CD4-positive, alpha-beta T cell treated with Interferon gamma for 1 hour (primary cell): Measurements from ENCODE around the gene CPZ.
"Not testable (repeated sequence)": the region's sequence is repeated elsewhere in the genome, so short reads cannot be mapped to it uniquely, and the experiment has no call there.

Experiments used
- DNase-seq: peaks from one replicate; pipeline ENCODE4 v3.0.0-alpha.2; 2020

Gene CPZ

DNA sequence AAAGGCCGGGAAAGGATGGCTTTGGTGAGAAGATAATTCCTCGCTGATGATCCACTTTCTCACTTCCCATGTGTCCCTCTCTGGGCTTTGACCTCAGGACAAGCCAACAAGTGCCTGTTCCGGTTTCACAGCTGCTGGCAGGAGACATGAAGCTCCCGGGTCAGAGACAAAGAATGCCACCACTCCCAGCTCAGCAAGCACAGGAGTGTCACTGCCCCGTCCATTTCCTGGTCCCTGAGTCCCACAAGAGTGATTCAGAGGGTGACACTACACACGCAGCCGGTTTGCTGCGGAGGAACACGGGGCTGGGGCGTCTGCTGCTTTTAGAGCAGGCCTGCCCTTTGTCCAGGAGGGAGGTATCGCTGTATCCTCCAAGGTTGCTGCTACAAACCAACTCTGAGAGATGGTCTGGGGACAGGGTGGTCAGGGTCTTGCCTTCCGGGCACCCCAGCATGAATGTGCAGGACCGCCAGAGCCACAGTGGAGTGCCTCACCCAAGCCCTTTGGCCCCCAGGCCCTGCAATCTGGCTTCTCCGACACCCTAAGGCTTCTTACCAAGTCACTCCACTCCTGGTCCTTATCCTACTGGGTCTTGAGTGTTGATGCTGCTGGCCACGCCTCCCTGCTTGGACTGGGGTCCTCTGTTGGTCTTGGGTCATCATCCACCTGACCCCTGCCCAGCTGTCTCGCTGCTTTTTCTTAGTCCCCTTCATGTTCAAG lies 49.5 kb downstream of the CPZ start:
- no peak for DNase-seq

DNA sequence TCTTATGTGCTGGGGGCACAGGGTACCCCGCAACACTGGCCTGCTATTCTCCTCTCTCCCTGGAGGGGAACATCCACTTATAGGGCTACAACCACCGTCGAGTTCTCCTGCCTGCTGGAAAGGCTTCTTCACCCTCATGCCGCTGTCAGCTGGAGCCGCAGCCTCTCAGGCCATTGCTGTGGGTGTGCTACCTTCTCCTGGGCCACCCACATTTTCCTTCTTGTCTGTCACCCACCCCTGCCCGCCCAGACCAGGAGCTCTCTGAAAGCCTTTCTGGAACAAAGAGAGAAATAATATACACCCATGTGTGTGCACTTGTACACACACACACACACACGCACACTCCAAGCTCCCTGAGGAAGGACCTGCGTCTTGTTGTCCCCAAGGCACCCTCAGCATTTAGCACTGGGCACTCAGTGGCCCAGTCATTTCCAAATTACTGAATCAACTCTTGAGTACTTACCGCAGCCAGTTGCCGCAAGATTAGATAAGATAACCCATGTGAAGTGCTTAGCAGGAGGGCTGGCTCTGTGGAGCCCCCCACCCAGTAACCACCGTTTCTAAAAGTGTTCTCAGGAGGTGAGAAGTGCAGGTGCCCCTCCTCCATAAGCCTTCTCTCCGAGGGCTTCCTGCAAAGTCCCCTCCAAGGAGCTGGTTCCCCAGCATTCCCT lies 50.2 kb downstream of the CPZ start:
- DNase-seq, result no peak

DNA sequence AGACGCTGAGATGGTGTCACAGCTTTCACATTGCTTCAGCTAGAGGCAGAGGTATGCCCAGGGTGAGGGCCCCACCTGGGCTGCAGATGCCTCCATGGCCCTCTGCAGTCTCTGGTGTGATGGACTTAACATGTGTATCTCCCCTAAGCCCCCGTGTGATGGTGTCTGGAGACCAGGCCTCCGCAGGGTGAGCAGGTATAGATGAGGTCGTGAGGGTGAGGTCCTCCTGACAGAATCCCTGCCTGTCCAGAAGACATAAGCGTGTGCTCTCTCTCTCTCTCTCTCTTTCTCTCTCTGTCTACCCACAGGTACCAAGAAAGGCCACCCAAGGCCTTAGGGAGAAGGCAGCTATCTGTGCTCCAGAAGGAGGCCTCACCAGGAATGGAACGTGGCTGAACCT lies 50.9 kb downstream of the CPZ start:
- DNase-seq, result no peak

DNA sequence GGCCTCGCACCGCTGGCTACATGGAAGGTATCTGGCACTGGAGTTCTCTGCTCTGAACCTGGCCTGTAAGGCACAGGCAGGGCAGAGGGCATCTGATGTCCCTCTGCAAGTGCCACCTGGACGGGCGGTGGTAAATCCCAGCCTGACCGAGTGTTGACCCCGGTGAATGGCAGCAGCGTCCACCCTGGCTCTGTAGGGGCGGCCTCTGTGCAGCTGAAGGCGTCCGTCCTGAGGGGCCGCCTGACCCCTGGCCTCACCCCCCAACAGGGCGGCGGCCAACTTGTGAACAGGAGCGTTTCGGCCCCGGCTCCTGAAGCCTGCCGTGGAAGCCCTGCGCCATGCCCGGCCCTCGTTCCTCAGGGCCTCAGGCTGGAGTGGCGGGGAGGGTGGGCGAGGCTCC lies 51.4 kb downstream of the CPZ start:
- no peak for DNase-seq

DNA sequence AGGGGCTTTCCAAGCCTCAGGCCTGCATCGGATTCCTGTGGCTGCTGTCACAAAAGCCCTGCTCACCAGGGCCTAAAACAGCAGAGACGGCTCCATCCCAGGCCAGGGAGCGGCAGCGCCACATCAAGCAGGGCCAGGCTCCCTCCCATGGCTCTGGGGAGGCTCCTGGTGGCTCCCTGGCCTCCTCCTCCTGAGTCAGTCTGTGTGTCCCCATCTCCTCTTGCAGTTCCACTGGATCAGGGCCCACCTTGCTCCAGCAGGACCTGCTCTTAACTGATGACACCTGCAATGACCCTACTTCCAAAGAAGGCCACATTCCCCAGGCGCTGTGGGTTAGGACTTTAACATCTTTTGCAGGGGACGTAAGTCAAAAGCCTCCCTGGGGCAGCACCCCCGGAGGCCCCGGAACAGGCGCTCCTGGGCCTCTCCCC lies 51.9 kb downstream of the CPZ start:
- no peak for DNase-seq

DNA sequence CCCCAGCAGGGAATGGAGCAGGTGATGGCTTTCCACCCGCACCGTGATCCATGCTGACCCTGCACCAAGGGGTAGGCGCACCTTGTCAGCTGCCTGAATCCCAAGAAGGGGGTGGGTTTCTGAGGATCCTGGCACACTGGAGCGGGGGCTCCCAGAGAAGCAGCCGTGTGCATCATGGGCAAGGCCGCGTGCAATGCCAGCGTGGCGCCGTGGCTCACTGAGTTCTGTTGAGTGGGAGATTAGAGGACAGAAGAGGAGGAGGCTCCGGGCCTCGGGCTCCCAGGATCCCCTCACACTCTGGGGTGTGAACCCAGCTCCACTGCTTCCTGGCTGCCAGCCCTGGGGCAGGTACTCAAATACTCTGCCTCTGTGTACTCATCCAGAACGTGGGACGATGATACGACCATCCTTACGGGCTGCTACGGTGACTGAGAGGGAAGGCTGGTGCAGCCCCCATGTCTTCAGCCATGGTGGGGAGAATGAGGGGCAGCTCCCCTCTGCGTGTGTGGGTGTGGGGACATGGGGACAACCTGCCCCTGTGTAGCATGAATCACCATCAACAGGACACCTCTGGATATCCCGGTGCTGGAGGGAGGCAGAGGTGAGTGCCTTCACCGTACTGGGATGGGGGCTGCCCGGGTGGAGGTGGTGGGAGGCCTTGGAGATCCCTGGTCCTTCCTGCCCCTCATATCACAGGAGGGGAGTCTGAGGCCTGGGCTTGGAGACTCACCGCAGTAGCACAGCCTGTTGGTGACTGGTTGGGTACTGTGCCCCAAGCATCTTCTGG lies 52.6 kb downstream of the CPZ start:
- no peak for DNase-seq

DNA sequence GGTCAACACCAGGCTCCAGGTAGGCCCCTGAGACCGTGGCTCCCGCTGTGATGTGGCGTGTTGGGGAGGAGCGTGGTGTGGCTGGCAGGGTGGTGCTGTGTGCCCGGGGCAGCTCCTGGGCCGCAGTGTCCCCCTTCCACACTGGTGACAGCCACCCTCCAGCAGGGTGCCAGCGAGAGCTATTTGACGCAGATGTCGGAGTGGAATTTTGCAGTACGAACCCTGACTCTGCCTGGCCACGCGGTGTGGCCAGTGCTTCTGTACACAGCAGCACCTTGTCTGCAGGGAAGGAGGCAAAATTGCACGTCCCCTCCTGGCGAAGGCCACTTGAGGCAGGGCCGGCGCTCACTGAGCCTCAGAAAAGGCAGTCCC lies 53.2 kb downstream of the CPZ start:
- no peak for DNase-seq

DNA sequence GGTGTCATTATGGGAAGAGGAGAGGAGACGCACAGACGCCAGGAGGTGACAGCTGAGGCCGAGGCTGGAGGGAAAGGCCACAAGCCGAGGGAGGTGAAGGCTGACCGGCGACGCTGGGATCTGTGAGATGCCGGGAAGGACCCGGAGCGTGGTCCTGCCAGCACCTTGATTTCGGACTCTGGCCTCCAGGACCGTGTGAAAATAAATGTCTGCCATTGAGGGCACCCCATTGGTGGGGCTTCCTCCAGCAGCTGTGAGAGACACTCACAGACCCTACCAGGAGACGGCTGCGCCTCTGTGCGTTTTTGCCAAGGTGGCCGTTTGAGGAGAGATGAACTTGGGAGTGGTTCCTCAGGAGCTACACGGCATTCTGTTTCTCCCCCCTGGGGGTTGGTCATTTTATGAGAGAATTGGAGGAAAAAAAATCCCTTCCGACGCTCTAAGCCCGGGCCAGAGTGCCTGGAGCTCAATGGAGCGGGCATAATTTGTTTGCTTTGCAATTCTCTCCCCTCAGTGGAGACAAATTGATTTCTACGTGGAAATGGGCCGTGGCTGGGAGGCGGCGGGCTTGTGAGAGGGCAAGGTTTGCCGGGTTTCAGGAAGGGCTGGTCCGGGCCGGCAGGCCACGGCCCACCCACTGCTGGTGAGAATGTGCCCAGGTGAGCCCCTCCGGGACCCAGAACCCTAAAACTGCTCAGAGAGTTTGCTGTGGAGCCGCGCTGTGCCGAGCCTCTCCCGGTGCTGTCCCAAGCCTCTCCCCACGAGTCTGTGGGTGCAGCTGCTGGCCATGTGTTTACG lies 53.9 kb downstream of the CPZ start:
- DNase-seq, result no peak

DNA sequence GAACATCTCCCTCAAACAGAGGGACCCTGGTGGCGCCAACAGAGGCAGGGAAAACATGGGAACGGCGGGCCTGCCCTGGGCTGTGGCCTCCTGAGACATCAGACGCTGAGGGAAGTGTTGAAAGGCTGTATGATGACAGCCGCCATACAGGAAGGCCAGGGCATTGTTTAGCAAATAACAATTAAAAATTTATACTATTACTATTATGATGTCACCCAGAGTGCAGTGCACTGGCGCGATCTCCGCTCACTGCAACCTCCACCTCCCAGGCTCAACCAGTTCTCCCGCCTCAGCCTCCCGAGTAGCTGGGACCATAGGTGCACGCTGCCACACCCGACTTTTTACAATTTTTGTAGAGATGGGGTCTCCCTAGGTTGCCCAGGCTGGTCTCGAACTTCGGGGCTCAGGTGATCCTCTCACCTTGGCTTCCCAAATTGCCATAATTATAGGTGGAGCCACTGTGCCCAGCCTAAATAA lies 54.6 kb downstream of the CPZ start:
- DNase-seq, result no peak

DNA sequence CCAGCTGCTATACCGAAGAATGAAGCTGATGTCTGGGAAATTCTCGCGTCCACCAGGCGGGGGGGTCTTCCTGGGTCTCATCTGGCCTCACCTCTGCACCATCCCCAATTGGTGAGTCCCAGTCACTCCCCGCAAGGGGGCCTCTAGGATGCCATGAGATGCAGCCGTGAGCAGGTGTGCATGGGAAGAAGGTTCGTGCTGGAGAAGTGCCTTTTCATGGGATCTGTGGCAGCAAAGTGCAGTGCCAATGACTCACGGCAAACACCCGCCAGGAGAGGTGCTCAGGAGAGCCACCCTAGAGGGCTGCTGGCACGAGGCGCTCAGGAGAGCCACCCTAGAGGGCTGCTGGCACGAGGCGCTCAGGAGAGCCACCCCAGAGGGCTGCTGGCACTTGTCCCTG lies 55.1 kb downstream of the CPZ start:
- no peak for DNase-seq

DNA sequence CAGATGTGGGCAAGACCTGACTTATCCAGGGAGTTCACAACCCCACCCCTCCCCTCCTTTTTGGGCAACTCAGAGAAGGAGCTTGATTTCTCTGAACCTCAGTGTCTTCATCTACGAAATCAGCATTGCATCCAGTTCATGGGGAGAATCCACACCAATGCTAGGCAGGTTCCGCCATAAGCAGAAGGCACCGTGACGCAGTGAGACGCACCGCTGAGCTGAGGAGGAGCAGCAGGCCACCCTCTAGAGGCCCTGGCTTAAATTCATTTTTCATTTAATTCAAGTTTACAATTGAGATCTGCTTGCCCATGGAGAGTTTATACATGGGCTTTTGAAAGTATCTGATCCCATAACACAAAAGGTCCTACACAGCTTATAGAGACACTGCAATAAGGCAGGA lies 55.7 kb downstream of the CPZ start:
- DNase-seq, result no peak

DNA sequence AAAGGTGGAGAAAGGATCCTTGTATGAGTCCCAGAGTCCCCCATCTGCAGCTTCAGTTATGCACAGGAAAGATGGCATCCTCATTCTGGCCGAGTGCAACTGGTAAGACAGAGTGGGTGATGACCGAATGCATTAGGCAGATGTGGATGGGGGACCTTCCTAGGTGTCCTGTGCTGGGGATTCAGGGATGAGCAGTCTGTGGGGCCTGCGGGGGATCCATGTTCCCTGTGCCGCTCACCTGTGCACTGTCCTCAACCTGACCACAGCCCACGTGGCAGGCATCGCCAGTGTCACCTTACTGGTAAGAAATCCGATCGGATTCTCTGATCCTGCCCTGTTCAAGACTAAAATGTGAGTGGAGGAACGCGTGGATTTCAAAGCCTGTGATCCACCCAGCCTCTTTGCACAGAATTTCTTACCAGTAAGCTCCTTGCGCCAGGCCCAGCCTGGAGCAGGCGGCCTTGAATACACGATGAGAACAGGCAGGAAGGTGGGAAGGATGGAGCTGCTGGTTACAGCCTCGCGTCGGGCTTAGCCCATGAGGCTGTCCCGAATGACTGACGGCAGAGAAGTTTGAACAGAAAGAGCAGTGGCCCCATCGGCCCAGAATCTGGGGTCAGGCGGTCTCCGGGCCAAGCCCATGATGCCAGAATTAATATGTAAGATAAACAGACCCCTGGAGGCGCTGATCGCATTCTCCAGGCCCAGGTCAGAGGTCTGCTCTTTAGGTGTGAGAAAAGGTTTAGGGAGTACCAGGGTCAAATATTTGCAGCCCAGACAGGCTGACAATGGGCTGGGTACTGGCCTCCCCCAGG lies 56.5 kb downstream of the CPZ start:
- DNase-seq, result no peak

DNA sequence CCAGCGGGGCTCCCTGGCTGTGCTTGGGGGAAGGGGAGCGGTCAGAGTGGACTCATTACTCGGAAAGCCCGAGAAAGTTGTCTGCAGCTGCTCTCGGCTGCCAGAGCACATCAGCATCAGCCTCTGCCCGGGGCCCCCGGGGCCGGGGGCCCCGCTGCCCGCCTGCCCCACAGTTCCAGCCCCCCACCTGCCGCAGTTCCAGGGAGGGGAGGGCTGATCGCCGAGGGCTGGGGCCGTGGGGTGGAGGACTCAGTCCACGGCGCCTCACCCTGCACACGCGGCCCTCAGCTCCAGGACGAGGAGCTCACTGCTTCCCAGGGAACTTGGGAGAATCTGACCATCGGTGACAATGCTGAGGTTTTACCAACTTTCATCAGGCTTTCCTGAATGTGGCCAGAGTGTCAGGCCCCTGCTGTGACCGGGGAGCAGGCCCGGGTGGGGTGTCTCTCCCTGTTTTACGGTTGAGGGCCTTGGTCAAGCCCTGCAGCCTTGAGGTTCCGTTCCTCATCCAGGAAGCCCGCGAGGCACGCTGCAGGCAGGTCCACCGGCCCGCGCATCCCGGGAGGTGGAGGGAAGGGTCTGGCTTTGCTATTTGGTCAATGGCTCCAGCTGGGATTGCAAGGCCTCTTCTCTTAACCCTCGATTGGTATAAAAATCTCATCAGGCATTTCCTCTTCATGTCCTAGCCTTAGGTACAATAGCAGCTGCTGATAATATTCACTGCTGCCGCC lies 57.2 kb downstream of the CPZ start:
- DNase-seq, result no peak

DNA sequence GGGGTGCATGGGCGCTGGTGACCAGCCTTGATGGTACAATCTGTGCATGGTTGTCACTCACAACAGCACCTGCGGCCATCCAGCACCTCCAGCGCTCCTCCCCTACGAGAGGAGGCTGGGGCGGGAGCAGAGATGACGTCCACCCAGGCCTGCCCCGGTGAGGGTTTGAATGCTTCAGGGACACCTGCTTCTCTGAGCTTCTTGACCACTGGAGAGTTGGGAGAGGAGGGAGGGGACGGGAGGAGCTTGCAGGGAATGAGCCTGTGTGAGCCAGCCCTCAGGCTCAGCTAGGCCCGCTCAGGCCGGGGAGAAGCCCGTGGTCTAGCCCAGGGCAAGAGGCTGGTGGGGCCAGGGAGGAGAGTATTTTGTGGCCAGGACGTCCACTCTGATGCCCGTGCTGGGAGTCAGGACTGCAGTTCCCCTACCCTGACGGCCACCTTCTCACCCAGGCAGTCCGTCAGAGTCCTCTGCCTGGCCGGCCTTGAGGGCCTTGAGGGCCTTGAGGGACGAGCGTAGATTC lies 59.2 kb downstream of the CPZ start:
- no peak for DNase-seq

DNA sequence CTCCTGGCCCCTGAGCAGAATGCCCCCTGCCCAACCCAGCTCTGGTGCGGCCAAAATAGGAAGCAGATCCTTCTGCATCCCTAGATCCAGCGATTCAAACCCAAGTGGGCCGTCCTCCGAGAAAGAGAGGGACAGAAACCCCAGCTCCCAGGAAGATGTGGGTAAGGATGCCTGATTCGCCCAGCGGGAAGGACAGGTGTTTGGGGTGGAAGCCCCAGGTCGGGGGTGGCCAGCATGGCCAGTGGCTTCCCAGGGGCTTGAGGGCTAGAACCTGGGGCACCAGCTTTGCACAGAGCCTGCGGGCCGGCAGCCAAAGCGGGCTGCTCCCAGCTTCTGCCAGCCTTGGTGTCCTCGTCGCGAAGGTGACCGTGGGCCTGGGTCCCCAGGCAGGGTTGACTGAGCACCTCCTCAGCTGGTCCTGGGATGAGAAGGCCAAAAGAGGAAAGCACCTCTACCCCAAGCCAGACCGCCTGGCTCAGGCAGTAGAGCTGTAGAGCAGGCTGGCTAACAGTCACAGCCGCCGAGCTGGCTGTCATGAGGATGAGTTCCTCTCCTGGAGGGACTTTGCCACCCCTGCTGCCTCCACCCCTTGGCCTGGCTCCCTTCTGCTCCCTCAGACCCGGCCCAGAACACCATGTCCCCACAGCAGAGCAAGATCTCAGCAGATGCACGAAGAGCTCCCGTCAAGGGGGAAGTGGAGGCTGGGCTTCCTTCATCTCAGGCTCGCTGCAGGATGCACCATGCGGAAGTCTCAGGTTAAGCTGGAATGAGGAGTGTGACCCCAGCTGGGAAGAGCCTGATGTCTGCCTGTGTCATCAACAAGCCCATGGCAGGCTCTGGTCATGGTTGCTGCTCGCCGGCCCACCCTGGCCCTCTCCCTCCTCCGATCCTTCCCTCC lies 59.9 kb downstream of the CPZ start:
- DNase-seq, result no peak

DNA sequence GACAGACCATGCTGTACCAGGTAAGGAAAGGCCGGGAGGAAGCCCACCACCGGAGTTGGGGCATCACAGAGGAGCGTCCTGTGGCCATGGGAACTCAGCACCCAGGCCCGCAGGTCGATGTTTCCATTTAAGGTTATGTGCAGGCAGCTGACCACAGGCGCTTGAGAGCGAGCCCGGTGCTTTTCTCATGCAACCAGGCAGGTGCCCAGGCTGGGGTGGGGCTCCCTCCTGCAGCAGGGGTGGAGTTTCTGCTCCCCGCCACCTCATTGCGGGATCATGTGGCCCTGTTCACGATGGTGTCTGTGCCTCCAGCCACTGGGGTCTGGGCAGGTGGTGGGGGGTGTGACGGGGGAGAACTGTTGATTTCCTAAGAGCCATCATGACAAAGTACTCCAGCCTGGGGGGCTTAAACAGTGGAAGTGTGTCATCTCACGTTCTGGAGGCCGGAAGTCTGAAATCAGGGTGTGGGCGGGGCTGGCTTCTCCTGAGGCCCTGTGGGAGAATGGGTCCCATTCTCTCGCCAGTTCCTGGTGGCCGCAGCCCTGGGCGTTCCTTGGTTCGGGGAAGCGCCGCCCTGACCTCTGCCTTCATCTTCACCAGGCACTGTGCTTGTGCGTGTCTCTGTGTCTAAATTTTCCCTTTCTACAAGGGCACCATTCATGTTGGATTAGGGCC lies 60.9 kb downstream of the CPZ start:
- DNase-seq, result no peak

DNA sequence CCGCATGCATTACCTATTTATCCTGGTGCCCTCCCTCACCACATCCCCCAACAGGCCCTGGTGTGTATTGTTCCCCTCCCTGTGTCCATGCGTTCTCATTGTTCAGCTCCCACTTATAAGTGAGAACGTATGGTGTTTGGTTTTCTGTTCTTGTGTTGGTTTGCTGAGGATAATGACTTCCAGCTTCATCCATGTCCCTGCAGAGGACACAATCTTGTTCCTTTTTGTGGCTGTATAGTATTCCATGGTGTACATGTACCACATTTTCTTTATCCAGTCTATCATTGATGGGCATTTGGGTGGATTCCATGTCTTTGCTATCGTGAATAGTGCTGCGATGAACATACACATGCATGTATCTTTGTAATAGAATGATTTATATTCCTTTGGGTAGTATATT lies 61.6 kb downstream of the CPZ start:
- DNase-seq, result not testable (repeated sequence)

DNA sequence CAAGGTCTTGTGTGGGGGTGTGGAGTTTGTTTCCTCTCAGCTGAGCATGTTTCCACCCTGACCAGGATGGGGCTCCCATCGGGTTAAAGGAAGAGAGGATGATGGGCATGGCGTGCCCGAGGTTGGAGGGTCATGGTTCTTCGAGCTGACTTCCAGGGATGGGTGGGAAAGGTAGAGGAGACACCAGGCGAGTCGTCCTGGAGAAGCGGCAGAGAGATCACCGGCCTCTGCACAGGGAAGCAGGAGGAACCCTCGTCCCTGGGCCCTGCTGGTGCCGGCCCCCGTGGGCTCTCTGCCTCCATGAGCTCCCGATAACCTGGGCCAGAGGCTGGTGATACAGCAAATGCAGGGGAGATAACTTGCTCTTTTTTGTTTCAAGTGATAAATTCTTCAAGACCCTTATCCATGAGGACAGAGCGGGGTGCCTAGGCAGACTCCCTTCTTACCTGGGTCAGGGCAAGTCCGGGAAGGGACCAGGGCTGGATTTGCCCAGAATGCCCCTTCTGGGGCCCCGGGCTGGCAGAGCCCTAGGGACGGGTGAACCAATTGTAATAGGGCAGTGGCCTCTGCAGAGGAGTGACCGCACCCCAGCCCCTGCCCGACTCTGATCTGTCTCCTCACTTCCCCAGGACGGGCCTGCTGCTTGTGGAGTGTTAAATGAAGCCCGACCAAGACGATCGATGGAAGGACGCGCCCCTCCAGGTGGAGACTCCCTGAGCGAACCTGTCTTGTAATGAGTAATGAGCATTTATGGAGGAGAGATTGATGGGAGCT lies 63.0 kb downstream of the CPZ start:
- DNase-seq, result no peak

DNA sequence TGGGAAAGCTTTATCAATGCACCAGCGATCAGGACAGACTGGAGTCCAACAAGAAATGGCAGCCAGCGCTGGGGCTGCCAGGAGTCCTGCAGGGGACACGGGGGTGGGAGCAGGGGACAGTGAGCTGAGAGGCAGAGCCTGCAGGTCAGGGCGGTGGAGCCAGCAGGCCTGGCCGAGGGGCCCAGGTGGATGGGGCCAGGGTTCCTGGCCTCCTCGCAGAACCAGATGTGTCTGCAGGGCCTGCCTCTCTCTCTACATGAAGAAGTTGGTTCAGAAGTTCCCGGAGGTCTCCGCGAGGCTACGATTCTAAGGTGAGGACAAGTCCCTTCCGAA lies 63.6 kb downstream of the CPZ start:
- DNase-seq, result no peak
